Body of pancreas (tissue), 4 donors: Measurements from ENCODE around the gene INTS12. TPM values are rescaled to one million over a fixed set of nuclear protein-coding genes. Genes with fewer than 3 reads are reported as not detected.

Experiments
- ATAC-seq: fragments of 150-250 bp; one replicate; pipeline ENCODE4 v1.9.1; 2016
- DNase-seq, 4 donors: peaks; one replicate each; pipeline ENCODE4 v3.0.0-alpha.2; 2019
- H3K27ac ChIP-seq, 4 donors: fragments of 200-600 bp; sonication (generic); 1 replicate in 3 of 4; 2 replicates in 1 of 4; pipeline versions ENCODE4 v1.5.1 to v1.6.1; 2016 to 2019; ENCODE audit warnings: mild to moderate bottlenecking in 1 of 4, mixed read lengths in 1 of 4, moderate library complexity in 1 of 4
- H3K27me3 ChIP-seq, 2 donors: fragments of 200-600 bp; sonication (generic); one replicate each; pipeline ENCODE4 v1.6.0; 2016; ENCODE audit warnings: mild to moderate bottlenecking in 1 of 2
- H3K36me3 ChIP-seq, 2 donors: fragments of 200-600 bp; sonication (generic); replicated peaks in 1 of 2; 2 replicates each; pipeline ENCODE4 v1.5.1; 2016; ENCODE audit warnings: low read depth in 2 of 2; ENCODE audit not compliant: insufficient read depth in 1 of 2
- H3K4me1 ChIP-seq: fragments of 200-600 bp; sonication (generic); one replicate; pipeline ENCODE4 v1.6.0; 2016
- H3K4me3 ChIP-seq, 2 donors: fragments of 200-600 bp; sonication (generic); 1 replicate in 1 of 2; 2 replicates in 1 of 2; pipeline ENCODE4 v1.5.1; 2016 to 2019
- H3K9me3 ChIP-seq, 3 donors: fragments of 200-600 bp; sonication (generic); 1 replicate in 2 of 3; 2 replicates in 1 of 3; pipeline ENCODE4 v1.5.1; 2016
- POLR2A ChIP-seq, 3 donors: fragments of 450-650 bp; IDR thresholded peaks; one replicate each; pipeline ENCODE4 v1.6.1; 2016; ENCODE audit warnings: antibody characterized with exemption in 3 of 3, mild to moderate bottlenecking in 2 of 3
- WGBS, 2 donors: methylation state at CpG; one replicate each; pipeline ENCODE4 v1.1.5; 2017; 5-methylcytosine and 5-hydroxymethylcytosine counted together
- intact Hi-C: fragments of 100-400 bp; cut with DNase I; formaldehyde crosslinking; loops from one replicate; pipeline ENCODE4 v1.15.1; 2023
- total RNA-seq, 2 donors: library from RNA; depleted of rRNA; stranded (reverse); fragments of >200 nt; gene quantifications; one replicate each; pipeline ENCODE4 v1.1.0, GENCODE V29; 2016
- TF ChIP-seq, protein P1 (sequence below), 7 experiments: fragments of 450-650 bp in 4 of 7; fragments of 200-600 bp in 3 of 7; sonication (generic) in 3 of 7; IDR thresholded peaks; one replicate each; pipeline ENCODE4 v1.5.1; 2016 to 2019; ENCODE audit warnings: antibody characterized with exemption in 7 of 7

The INTS12 gene
- total RNA-seq, 2 donors from 2014 or later: 9.3 to 10.2 TPM

DNA sequence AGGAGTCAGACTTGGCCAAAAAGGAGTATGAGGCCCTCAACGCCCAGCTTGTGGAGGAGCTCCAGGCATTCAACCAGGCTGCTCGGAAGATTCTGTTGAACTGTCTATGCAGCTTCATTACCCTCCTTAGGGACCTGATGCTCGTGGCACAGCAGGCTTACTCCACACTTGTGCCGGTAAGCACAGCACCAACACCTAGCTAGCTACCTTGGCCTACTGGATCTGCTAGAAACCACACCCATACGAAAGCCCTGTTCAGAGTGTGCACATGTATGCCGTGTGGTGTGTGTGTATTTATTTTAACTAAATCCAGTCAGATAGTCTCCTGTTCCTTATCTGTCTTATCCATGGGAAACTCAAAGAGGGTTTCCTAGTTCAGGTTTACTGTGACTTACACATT lies 49.3 kb downstream of the INTS12 start:
- no peaks in the 10 kb centered on the region for H3K9me3 ChIP-seq
- WGBS, 2 donors: 59 to 65% methylated on average over 3 to 6 of the region's 6 CpGs
- no peaks in the 10 kb centered on the region for H3K27me3 ChIP-seq
- no peak for ATAC-seq
- DNase-seq: no peak
- intact Hi-C loops: no loop called here
- no peak for TF ChIP-seq POLR2A (IDR thresholded peaks at IDR 0.05)
- TF ChIP-seq, protein P1, sequence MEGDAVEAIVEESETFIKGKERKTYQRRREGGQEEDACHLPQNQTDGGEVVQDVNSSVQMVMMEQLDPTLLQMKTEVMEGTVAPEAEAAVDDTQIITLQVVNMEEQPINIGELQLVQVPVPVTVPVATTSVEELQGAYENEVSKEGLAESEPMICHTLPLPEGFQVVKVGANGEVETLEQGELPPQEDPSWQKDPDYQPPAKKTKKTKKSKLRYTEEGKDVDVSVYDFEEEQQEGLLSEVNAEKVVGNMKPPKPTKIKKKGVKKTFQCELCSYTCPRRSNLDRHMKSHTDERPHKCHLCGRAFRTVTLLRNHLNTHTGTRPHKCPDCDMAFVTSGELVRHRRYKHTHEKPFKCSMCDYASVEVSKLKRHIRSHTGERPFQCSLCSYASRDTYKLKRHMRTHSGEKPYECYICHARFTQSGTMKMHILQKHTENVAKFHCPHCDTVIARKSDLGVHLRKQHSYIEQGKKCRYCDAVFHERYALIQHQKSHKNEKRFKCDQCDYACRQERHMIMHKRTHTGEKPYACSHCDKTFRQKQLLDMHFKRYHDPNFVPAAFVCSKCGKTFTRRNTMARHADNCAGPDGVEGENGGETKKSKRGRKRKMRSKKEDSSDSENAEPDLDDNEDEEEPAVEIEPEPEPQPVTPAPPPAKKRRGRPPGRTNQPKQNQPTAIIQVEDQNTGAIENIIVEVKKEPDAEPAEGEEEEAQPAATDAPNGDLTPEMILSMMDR (IDR thresholded peaks at IDR 0.05): no peak
- H3K27ac ChIP-seq: no peak overlapping the region
- no peaks in the 10 kb centered on the region for H3K4me1 ChIP-seq
- peaks cover 0 to 6% of the 10 kb centered on the region in 2 donors for H3K36me3 ChIP-seq
- no peak overlapping the region for H3K4me3 ChIP-seq

DNA sequence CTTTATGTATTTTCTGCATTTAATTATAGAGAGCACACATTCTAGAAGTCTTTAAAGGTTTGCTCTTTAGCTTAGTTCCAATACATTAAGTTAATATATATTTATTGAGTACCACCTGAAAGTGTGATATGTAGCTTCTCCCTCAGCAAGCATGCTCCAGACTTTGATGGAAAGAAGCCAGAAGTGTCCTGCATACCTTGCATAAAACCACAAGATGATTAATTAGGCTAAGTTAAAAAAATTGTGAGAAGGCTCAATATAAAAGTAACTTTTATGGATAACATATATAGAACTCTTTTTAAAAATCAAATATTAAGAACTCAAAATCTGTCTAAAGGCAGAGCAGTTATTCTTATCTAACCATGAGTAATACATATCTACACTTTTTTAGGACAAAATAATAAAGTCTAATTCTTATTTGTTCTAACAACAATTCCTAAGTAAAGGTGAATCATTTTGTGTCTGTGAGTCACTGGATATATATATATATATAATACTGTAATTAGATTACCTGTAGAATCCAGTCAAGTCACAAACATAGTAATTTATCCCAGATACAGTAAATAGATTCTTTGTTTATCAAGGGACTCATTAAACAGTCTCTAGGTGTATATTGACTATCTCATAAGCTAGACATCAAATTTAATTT lies 51.2 kb downstream of the INTS12 start:
- Histone ChIP-seq H3K9me3 (no peaks in the 10 kb centered on the region), H3K4me1 (no peaks in the 10 kb centered on the region), H3K27ac (no peak overlapping the region)

DNA sequence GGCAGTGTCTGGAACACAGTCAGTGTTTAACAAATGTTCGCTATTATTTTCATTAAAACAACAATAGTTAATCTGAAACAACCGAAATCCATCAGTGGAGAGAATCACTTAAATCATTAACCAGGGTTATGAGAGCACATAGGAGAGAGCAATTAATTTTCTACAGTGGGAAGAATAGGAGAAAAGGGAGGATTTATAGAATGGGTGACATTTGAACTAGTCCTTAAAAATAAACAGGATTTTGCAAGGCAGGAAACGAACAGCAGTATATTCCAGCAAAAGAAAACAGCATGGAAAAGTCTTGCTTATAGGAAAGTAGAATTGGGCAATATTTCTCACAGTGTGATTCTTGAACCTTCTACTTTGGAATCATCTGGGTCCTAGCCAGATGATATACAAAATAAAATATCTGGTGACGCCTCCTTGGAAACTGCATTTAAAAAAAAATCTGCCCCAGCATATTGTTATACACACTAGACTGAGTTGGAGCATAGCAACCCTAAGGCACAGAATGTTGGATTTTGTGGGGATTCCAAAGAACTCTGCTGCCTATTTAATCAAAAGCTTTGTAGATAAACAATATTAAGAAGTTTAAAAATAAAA lies 56.1 kb downstream of the INTS12 start:
- Histone ChIP-seq H3K27ac (no peak overlapping the region), H3K36me3 (no peaks in the 10 kb centered on the region), H3K4me3 (no peak overlapping the region), H3K9me3 (no peaks in the 10 kb centered on the region), H3K27me3 (no peaks in the 10 kb centered on the region), H3K4me1 (no peaks in the 10 kb centered on the region)
- WGBS, 2 donors: 64 to 71% methylated on average over 4 of the region's 4 CpGs
- TF ChIP-seq, protein P1 (IDR thresholded peaks at IDR 0.05): no peak
- TF ChIP-seq POLR2A (IDR thresholded peaks at IDR 0.05): no peak
- ATAC-seq (no peak), DNase-seq (no peak)
- intact Hi-C loops: no loop called here

More for the DNA sequence above, 51.2 kb downstream of the INTS12 start:
- ATAC-seq (no peak), DNase-seq (no peak)
- no peak overlapping the region for H3K4me3 ChIP-seq
- intact Hi-C loops: no loop called here
- TF ChIP-seq POLR2A (IDR thresholded peaks at IDR 0.05): no peak
- TF ChIP-seq, protein P1 (IDR thresholded peaks at IDR 0.05): no peak
- peaks cover 0 to 6% of the 10 kb centered on the region in 2 donors for H3K36me3 ChIP-seq
- H3K27me3 ChIP-seq: no peaks in the 10 kb centered on the region

DNA sequence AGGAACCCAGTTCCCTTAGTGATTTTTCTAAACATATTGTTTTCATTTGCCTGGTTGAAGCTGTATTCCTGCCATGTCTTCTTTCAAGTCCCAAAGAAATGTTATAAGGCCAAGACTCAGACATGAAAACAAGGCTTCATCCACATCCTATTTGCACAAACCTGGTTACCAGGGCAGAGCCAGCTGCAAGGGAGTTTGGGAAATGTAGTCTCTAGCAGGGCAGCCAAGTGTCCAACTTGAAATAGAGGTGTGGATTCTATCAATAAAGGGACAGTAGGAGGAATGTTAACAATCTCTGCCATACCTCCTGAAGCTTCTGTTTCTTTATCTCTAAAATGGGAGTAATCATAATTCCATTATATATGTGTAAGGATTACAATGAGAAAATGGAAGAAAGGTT lies 56.6 kb downstream of the INTS12 start:
- intact Hi-C loops: no loop called here
- Histone ChIP-seq H3K4me1 (no peaks in the 10 kb centered on the region), H3K4me3 (no peak overlapping the region), H3K27me3 (no peaks in the 10 kb centered on the region), H3K9me3 (no peaks in the 10 kb centered on the region), H3K27ac (no peak overlapping the region), H3K36me3 (no peaks in the 10 kb centered on the region)
- TF ChIP-seq, protein P1 (IDR thresholded peaks at IDR 0.05): no peak
- no peak for TF ChIP-seq POLR2A (IDR thresholded peaks at IDR 0.05)
- ATAC-seq: no peak
- no peak for DNase-seq

DNA sequence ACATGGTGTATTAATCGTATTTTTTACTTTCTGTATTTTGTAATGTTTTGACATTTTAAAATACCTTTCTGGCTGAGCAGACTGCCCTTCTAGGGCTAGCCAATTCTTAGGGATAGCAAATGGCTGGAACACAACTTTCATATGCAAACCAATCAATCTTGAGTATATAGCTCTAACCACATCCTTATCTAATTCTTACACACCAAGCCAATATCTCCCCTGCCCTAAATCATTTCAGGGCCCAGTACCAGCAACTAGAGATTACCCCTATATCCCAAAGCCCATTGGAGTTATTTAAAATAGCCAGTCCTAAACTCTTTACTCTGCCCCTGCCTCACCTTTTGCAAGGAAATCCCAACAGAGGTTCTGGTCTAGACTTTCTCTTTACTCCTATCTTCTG lies 58.3 kb downstream of the INTS12 start:
- ATAC-seq: no peak
- H3K9me3 ChIP-seq: no peaks in the 10 kb centered on the region

More for the DNA sequence above, 58.3 kb downstream of the INTS12 start:
- no peak overlapping the region for H3K27ac ChIP-seq
- H3K36me3 ChIP-seq: no peaks in the 10 kb centered on the region
- no peak for DNase-seq
- intact Hi-C loops: no loop called here
- WGBS, 2 donors: 65 to 93% methylated on average over 1 of the region's 1 CpG
- no peaks in the 10 kb centered on the region for H3K4me1 ChIP-seq
- TF ChIP-seq, protein P1 (IDR thresholded peaks at IDR 0.05): no peak
- TF ChIP-seq POLR2A (IDR thresholded peaks at IDR 0.05): no peak
- no peaks in the 10 kb centered on the region for H3K27me3 ChIP-seq
- H3K4me3 ChIP-seq: no peak overlapping the region
